A549 treated with AZD2906 at 1 μM for 4 hours (cell line): Measurements from ENCODE around the gene COMTD1. TPM values are rescaled to one million over a fixed set of nuclear protein-coding genes. Genes with fewer than 3 reads are reported as not detected.

Experiments used
- total RNA-seq: library from RNA; stranded (reverse); fragments of 200-300 nt; extraction: Qiagen RNA extraction; gene quantifications from 5 replicates; pipeline ENCODE4 v1.2.3, GENCODE V29; 2022

The COMTD1 gene
- total RNA-seq, result 29.3 to 62.6 TPM (median 60.1 TPM) in 5 replicates

DNA sequence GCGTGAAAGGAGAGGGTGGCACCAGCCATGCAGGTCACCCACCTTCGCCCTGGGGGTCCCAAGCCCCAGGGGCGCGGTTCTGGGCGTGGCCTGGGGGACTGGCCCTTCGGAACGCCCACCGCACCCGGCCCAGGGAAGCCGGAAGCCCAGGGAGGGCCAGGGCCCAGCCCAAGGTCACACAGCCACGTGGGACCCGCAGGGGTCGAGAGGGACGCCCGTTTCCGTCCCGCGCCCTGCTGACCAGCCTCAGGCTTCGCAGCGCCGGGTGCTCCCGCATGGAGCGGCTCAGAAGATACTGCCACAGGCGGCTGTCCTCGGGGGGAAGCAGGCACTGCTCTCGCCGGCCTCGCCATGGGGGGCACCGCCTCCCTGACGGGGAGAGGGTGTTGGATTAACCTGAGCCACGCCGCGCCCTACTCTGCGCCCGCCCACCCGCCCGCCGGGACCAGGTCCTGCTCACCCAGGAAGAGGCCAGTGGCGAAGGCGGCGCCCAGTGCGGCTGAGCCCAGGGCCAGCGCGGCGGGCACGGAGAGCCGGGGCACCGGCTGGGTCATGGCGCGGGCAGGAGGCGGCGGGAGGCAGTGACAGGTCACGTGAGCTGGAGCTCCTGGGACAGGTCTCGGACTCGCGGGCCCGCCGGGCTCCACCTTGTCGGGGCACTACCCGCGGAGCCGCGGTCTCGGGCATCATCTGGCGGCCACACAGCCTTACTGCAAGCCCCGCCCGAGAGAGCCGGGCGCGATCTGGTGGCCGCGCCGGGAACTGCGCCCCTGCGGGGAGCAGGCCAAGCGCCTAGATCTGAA is at the start of gene COMTD1:
Gene COMTD1, minus strand, starts transcription at position 583 of the 803 bp plus-strand sequence. Its CDS starts 29 bp downstream, at position 554.

DNA sequence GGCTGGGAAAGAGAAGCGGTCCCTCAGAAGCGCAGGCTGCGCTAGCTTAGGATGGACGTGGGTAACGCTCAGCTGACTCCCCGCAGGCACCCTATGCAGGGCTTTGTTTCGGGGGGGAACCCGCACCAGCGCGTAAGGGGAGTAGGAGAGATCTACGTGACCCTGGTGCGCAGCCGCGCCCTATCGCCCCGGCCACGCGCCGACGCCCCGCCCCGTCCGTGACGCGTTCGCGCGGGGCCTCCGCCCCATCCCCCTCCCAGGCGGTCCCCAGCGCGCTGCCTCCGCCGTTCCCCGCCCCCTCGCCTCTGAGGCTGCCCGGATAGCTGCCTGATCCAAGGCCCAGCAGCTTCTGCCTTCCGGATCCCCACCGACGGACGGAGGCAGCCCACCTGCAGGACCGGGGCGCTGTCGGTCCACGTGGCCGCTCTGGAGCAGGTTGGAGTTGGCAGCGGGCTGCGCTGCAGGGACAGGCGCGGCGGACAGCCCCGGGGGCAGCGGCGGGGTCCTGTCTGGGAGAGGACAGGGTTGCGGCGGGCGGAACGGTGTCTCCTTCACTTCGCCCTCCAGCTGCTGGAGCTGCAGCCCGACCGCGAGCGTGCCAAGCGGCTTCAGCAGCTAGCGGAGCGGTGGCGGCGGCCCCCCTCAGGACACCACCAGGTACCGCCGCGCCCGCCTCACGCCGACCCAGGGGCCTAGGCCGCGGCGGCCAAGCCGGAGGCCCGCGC is 25.3 kb downstream of the COMTD1 start, which contains the start of gene VDAC2:
Gene VDAC2, plus strand, starts transcription at position 515 of the 725 bp plus-strand sequence. CDS start 363 bp downstream, outside the sequence.

Other genes with a start within 250 kb of the COMTD1 start
- gene SAMD8, start 124.3 kb downstream of the COMTD1 start, total RNA-seq, result 10.4 to 15.7 TPM (median 14.7 TPM) in 5 replicates
- gene VDAC2, start 25.2 kb downstream of the COMTD1 start, total RNA-seq, result 306 to 334 TPM (median 308 TPM) in 5 replicates
- 6.0 to 8.8 TPM (median 8.4 TPM) in 5 replicates for gene ZNF503, start 165.8 kb upstream of the COMTD1 start, total RNA-seq
- 3.8 to 4.7 TPM (median 4.1 TPM) in 5 replicates for gene LRMDA, start 195.7 kb upstream of the COMTD1 start, total RNA-seq